Spleen (tissue), 11 donors: Measurements from ENCODE around the gene MTMR1. TPM values are rescaled to one million over a fixed set of nuclear protein-coding genes. Genes with fewer than 3 reads are reported as not detected.

Experiments used
- DNase-seq: peaks from one replicate; pipeline ENCODE4 v3.0.0-alpha.2; 2020
- H3K27ac ChIP-seq, 8 donors: fragments of 200-600 bp; sonication (generic) in 7 of 8; 1 replicate in 4 of 8; 2 replicates in 4 of 8; pipeline versions ENCODE4 v1.5.0 to v1.8.0; 2016 to 2021; ENCODE audit warnings: inconsistent platforms in 4 of 8, mild to moderate bottlenecking in 4 of 8, moderate library complexity in 1 of 8
- H3K27me3 ChIP-seq, 7 donors: fragments of 200-600 bp; sonication (generic) in 6 of 7; replicated peaks in 1 of 7; 1 replicate in 4 of 7; 2 replicates in 3 of 7; pipeline versions ENCODE4 v1.5.0 to v1.8.0; 2016 to 2021; ENCODE audit warnings: inconsistent platforms in 3 of 7, mild to moderate bottlenecking in 1 of 7
- H3K36me3 ChIP-seq, 6 donors: fragments of 200-600 bp; sonication (generic) in 5 of 6; 1 replicate in 4 of 6; 2 replicates in 2 of 6; pipeline versions ENCODE4 v1.5.0 to v1.8.0; 2016 to 2021; ENCODE audit warnings: inconsistent platforms in 2 of 6
- H3K4me1 ChIP-seq, 6 donors: fragments of 200-600 bp; sonication (generic) in 5 of 6; 1 replicate in 3 of 6; 2 replicates in 3 of 6; pipeline versions ENCODE4 v1.5.0 to v1.8.0; 2016 to 2021; ENCODE audit warnings: inconsistent platforms in 3 of 6
- H3K4me3 ChIP-seq, 8 donors: fragments of 200-600 bp; sonication (generic) in 7 of 8; 1 replicate in 4 of 8; 2 replicates in 4 of 8; pipeline versions ENCODE4 v1.5.0 to v1.8.0; 2016 to 2021; ENCODE audit warnings: inconsistent platforms in 4 of 8, mild to moderate bottlenecking in 4 of 8, moderate library complexity in 2 of 8
- H3K9me3 ChIP-seq, 8 donors: fragments of 200-600 bp; sonication (generic) in 7 of 8; 1 replicate in 4 of 8; 2 replicates in 4 of 8; pipeline versions ENCODE4 v1.5.0 to v1.8.0; 2016 to 2021; ENCODE audit warnings: inconsistent platforms in 4 of 8
- POLR2A ChIP-seq, 3 donors: fragments of 450-650 bp; IDR thresholded peaks; one replicate each; pipeline ENCODE4 v1.5.1; 2017; ENCODE audit warnings: antibody characterized with exemption in 3 of 3, mild to moderate bottlenecking in 1 of 3
- POLR2AphosphoS5 ChIP-seq, 3 donors: sonication (generic); formaldehyde crosslinking; IDR thresholded peaks; one replicate each; pipeline ENCODE4 v1.5.1; 2017; ENCODE audit warnings: antibody characterized with exemption in 3 of 3
- WGBS, 5 donors: extraction: QIAGEN DNeasy Blood & Tissue Kit in 3 of 5; methylation state at CpG; one replicate each; pipeline versions ENCODE4 v1.1.5 to v1.1.7; 2013 to 2018; 5-methylcytosine and 5-hydroxymethylcytosine counted together
- intact Hi-C: fragments of 100-400 bp; cut with DNase I; formaldehyde crosslinking; loops from one replicate; pipeline ENCODE4 v1.15.0; 2023; ENCODE audit warnings: low total_unique reads
- polyA plus RNA-seq, 3 donors: library from polyadenylated mRNA; stranded (reverse); fragments of 200-250 nt; gene quantifications; one replicate each; pipeline ENCODE4 v1.2.1, GENCODE V29; 2013
- total RNA-seq, 7 donors: library from RNA; depleted of rRNA in 3 of 7; stranded (reverse); fragments of >200 nt in 3 of 7; fragmentation: NEBNext Ultra II Directional in 4 of 7; extraction: Animal tissue kit (Norgen Biotek cat#: 25700) in 4 of 7; gene quantifications; one replicate each; pipeline versions ENCODE4 v1.1.0 to v1.2.1, GENCODE V29; 2016 to 2021
- TF ChIP-seq, protein P1 (sequence below), 11 experiments: fragments of 200-600 bp in 7 of 11; fragments of 450-650 bp in 4 of 11; sonication (generic) in 4 of 11; IDR thresholded peaks in 8 of 11; conservative IDR thresholded peaks in 3 of 11; 1 replicate in 7 of 11; 2 replicates in 4 of 11; pipeline versions ENCODE4 v1.4.0 to v1.8.0; 2016 to 2021; ENCODE audit warnings: antibody characterized with exemption in 11 of 11, inconsistent platforms in 4 of 11, mild to moderate bottlenecking in 1 of 11
- donor health status: healthy with polysubstance abuse.
- donor health status: DM: no; HTN: no; CAD: no; lungs with moderate emphysema.
- donor health status: DM: no; HTN: no; CAD: no.
- donor health status: Bipolar disorder and iron deficiency.
- donor health status: healthy.
- donor health status: DM: no; HTN: no; CAD: no.
- donor health status: DM: yes; HTN: yes; CAD: no.

The MTMR1 gene
- total and polyA plus RNA-seq, 10 donors, result 10.6 to 52.1 (median 38.5) TPM

- Histone ChIP-seq H3K4me1 (no peaks in the 10 kb centered on the region), H3K9me3 (no peaks in the 10 kb centered on the region), H3K36me3 (peaks cover 0 to 69% (median 0%) of the 10 kb centered on the region in 6 donors), H3K4me3 (no peak overlapping the region), H3K27me3 (no peaks in the 10 kb centered on the region), H3K27ac (no peak overlapping the region)
- 65 to 95% (median 87%) methylated on average over 5 of the region's 5 CpGs for WGBS, 5 donors
- no peak for DNase-seq
- TF ChIP-seq, protein P1, sequence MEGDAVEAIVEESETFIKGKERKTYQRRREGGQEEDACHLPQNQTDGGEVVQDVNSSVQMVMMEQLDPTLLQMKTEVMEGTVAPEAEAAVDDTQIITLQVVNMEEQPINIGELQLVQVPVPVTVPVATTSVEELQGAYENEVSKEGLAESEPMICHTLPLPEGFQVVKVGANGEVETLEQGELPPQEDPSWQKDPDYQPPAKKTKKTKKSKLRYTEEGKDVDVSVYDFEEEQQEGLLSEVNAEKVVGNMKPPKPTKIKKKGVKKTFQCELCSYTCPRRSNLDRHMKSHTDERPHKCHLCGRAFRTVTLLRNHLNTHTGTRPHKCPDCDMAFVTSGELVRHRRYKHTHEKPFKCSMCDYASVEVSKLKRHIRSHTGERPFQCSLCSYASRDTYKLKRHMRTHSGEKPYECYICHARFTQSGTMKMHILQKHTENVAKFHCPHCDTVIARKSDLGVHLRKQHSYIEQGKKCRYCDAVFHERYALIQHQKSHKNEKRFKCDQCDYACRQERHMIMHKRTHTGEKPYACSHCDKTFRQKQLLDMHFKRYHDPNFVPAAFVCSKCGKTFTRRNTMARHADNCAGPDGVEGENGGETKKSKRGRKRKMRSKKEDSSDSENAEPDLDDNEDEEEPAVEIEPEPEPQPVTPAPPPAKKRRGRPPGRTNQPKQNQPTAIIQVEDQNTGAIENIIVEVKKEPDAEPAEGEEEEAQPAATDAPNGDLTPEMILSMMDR (IDR thresholded peaks at IDR 0.05 in 8 of 11, conservative IDR thresholded peaks at IDR 0.05 in 3 of 11), result no peak
- TF ChIP-seq POLR2A (IDR thresholded peaks at IDR 0.05) (no peak), POLR2AphosphoS5 (IDR thresholded peaks at IDR 0.05) (no peak)
- intact Hi-C loops, result no loop called here
These were observed 99.8 kb downstream of the MTMR1 start for GRCh38 chrX:150792949-150793527.

DNA sequence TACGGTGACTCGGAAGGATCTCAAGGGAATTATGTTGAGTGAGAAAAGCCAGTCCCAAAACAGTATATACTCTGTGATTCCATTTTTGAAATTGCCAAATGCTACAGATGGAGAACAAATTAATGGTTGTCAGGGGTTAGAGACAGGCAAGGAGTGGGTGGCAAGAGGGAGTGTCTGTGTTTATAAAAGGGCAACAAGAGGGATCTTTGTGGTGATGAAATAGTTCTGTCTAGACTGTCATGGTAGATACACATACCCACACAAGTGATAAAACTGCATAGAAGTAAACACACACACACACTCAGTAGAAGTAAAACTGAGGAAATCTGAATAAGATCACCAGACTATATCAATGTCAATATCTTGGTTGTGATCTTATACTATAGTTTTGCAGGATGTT lies 112.5 kb downstream of the MTMR1 start:
- H3K4me3 ChIP-seq, result no peak overlapping the region
- no peaks in the 10 kb centered on the region for H3K4me1 ChIP-seq
- intact Hi-C loops, result no loop called here
- H3K9me3 ChIP-seq, result no peaks in the 10 kb centered on the region
- H3K27ac ChIP-seq, result no peak overlapping the region
- no peaks in the 10 kb centered on the region for H3K36me3 ChIP-seq
- DNase-seq, result no peak
- TF ChIP-seq POLR2A (IDR thresholded peaks at IDR 0.05), result no peak
- TF ChIP-seq, protein P1 (IDR thresholded peaks at IDR 0.05 in 8 of 11, conservative IDR thresholded peaks at IDR 0.05 in 3 of 11), result no peak
- TF ChIP-seq POLR2AphosphoS5 (IDR thresholded peaks at IDR 0.05), result no peak
- H3K27me3 ChIP-seq, result no peaks in the 10 kb centered on the region
- WGBS, 5 donors, result 95 to 100% (median 98%) methylated on average over 2 of the region's 2 CpGs

- H3K9me3 ChIP-seq, result no peaks in the 10 kb centered on the region
- no peaks in the 10 kb centered on the region for H3K4me1 ChIP-seq
- 64 to 95% (median 87%) methylated on average over 1 of the region's 1 CpG for WGBS, 5 donors
- no peaks in the 10 kb centered on the region for H3K27me3 ChIP-seq
- H3K4me3 ChIP-seq, result no peak overlapping the region
- intact Hi-C loops, result no loop called here
- H3K36me3 ChIP-seq, result no peaks in the 10 kb centered on the region
- no peak overlapping the region for H3K27ac ChIP-seq
- TF ChIP-seq, protein P1 (IDR thresholded peaks at IDR 0.05 in 8 of 11, conservative IDR thresholded peaks at IDR 0.05 in 3 of 11), result no peak
- no peak for TF ChIP-seq POLR2AphosphoS5 (IDR thresholded peaks at IDR 0.05)
- no peak for DNase-seq
These were observed 113.6 kb downstream of the MTMR1 start for GRCh38 chrX:150806827-150807226.

GRCh38 chrX:150813922-150814321 lies 120.7 kb downstream of the MTMR1 start:
- WGBS, 5 donors, result 68 to 86% (median 79%) methylated on average over 4 to 5 of the region's 5 CpGs
- intact Hi-C loops, result no loop called here

More at GRCh38 chrX:150813922-150814321, 120.7 kb downstream of the MTMR1 start:
- peaks cover 0 to 6% (median 0%) of the 10 kb centered on the region in 6 donors for H3K4me1 ChIP-seq
- peak overlapping the region in 3 of 8 donors; percentile 9 to 21 (median 13) for H3K27ac ChIP-seq
- peaks cover 0 to 15% (median 2%) of the 10 kb centered on the region in 8 donors for H3K9me3 ChIP-seq
- H3K27me3 ChIP-seq, result no peaks in the 10 kb centered on the region
- TF ChIP-seq POLR2AphosphoS5 (IDR thresholded peaks at IDR 0.05) (no peak), POLR2A (IDR thresholded peaks at IDR 0.05) (no peak)
- TF ChIP-seq, protein P1 (IDR thresholded peaks at IDR 0.05 in 8 of 11, conservative IDR thresholded peaks at IDR 0.05 in 3 of 11), result no peak
- H3K36me3 ChIP-seq, result peaks cover 0 to 6% (median 0%) of the 10 kb centered on the region in 6 donors
- DNase-seq, result no peak
- H3K4me3 ChIP-seq, result no peak overlapping the region

Other genes with a start within 250 kb of the MTMR1 start
- 10 to 100 TPM; 24.9 to 39.5 (median 27.1) TPM for gene MTM1, start 124.8 kb upstream of the MTMR1 start, total RNA-seq
- gene MTM1, start 124.8 kb upstream of the MTMR1 start, polyA plus RNA-seq, result 1 to 10 TPM; 6.3 to 9.8 (median 7.0) TPM
- gene CD99L2, start 205.3 kb downstream of the MTMR1 start, total RNA-seq, result 10 to 100 TPM; 21.7 to 51.8 (median 41.0) TPM
- 10 to 100 TPM in 1 of 3 donors, 1 to 10 TPM in 2; 8.2 to 15.1 (median 8.7) TPM for gene CD99L2, start 205.3 kb downstream of the MTMR1 start, polyA plus RNA-seq